Choroid plexus epithelial cell (primary cell): ENCODE measurements around the gene ZNF28.
"Not testable (repeated sequence)": the region's sequence is repeated elsewhere in the genome, so short reads cannot be mapped to it uniquely, and the experiment has no call there.

ENCODE experiments used
- DNase-seq: peaks from one replicate; pipeline ENCODE4 v3.0.0-alpha.2; 2010; ENCODE audit warnings: low read depth
- H3K4me3 ChIP-seq: 2 replicates; pipeline ENCODE4 v1.5.1; 2011; ENCODE audit warnings: low read depth, mild to moderate bottlenecking, control low read depth, low read length, moderate library complexity
- TF ChIP-seq, protein P1 (sequence below): conservative IDR thresholded peaks from 2 replicates; pipeline ENCODE4 v1.5.1; 2011; ENCODE audit warnings: low read depth, mild to moderate bottlenecking, control low read depth, inconsistent platforms, low read length, moderate library complexity

The ZNF28 gene

DNA sequence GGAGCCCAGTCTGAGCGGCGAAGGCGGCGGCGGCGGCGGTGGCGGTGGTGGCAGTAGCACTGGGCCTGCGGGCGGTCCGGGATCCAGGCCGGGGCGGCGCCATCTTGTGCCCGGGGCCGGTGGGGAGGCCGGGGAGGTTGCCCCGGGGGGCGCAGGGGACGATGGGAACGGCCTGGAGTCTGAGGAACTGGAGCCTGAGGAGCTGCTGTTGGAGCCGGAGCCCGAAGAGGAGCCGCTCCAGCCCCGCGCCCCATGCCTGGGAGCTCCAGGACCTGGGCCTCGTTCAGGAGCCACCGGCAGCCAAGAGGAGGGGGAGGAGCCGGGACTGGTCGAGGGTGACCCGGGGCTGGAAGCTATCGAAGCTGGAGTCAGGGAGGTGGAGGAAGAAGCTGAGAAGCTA, 11.6 kb downstream of the ZNF28 start:
- no peak overlapping the region for H3K4me3 ChIP-seq
- no peak for DNase-seq
- TF ChIP-seq, protein P1, sequence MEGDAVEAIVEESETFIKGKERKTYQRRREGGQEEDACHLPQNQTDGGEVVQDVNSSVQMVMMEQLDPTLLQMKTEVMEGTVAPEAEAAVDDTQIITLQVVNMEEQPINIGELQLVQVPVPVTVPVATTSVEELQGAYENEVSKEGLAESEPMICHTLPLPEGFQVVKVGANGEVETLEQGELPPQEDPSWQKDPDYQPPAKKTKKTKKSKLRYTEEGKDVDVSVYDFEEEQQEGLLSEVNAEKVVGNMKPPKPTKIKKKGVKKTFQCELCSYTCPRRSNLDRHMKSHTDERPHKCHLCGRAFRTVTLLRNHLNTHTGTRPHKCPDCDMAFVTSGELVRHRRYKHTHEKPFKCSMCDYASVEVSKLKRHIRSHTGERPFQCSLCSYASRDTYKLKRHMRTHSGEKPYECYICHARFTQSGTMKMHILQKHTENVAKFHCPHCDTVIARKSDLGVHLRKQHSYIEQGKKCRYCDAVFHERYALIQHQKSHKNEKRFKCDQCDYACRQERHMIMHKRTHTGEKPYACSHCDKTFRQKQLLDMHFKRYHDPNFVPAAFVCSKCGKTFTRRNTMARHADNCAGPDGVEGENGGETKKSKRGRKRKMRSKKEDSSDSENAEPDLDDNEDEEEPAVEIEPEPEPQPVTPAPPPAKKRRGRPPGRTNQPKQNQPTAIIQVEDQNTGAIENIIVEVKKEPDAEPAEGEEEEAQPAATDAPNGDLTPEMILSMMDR: no peak

- H3K4me3 ChIP-seq, DNase-seq: not testable (repeated sequence)
These were observed 21.3 kb downstream of the ZNF28 start for GRCh38 chr19:52799950-52800640.

GRCh38 chr19:52789440-52789839, 32.0 kb downstream of the ZNF28 start:
- TF ChIP-seq, protein P1: no peak
- no peak overlapping the region for H3K4me3 ChIP-seq
- no peak for DNase-seq

DNA sequence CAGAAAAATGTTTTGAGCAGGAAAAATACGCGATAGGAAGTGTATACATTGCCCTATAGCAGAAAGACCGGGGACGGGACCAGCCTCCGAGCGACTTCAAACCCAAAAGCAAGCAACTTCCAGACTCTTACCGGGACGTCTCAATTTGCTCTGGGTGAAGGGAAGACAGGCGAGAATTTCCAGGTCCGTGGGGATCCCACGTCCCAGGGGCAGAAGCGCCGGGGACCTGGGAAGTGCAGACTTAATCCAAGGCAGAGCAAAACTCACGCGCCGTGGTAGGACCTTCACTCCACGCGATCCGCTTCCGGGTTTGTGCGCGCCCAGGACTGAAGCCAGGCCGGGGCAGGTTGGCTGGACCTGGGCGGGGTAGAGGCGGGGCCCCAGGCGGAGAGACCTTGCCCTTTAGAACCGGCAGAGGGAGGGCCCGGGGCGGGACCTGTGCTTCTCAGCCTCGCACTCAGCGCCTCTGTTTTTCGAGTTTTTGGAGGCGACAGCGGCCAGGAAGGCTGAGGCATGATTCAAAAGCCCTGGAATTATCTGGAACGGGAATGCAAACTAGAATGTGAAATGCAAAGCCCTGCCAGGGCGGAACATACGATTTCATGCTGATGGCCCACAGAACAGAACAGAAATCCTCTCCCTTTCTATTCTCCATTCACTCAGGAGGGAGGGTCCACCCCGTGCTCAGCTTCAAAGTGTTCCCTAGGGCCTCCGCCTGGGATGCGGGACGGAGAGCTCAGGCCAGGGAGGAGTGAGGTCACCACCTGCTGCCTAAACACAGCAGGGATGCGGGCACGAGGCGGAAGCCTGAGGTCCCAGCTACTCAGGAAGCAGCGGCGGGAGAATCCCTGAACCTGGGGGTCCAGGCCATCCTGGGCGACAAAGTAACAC, 34.7 kb downstream of the ZNF28 start, which contains the start of gene ZNF600:
Gene ZNF600 (minus strand): TSS at position 328 of the 891 bp plus-strand sequence. CDS start 7,903 bp downstream, outside the sequence.
- H3K4me3 ChIP-seq: peak within 1 kb of the TSS; percentile 73
- TF ChIP-seq, protein P1: peak; percentile 24

DNA sequence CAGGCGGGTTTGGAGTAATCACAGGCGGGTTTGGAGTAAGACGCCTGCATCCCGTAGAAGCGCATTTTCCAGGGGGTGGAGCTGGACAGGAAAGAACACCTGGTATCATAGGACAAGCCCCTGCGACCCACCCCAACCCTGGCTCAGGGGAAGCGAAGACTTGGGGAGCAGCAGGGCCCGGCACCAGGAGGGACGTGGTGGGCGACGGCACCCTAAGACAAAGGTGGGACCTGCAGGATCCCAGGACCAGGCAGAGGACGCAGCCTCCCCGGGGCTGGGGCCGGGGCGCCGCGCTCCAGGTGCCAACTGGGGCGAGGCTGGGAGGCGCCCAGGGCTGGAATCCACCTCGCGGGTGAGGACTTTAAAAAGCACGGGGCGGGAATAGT, 35.4 kb downstream of the ZNF28 start:
- peak overlapping the region; percentile 73 for H3K4me3 ChIP-seq
- TF ChIP-seq, protein P1: no peak
- no peak for DNase-seq

More for the DNA sequence above, 34.7 kb downstream of the ZNF28 start, which contains the start of gene ZNF600:
- peak; percentile 62 for DNase-seq

GRCh38 chr19:52785506-52785905, 35.9 kb downstream of the ZNF28 start:
- TF ChIP-seq, protein P1: no peak
- DNase-seq: no peak
- H3K4me3 ChIP-seq: no peak overlapping the region

DNA sequence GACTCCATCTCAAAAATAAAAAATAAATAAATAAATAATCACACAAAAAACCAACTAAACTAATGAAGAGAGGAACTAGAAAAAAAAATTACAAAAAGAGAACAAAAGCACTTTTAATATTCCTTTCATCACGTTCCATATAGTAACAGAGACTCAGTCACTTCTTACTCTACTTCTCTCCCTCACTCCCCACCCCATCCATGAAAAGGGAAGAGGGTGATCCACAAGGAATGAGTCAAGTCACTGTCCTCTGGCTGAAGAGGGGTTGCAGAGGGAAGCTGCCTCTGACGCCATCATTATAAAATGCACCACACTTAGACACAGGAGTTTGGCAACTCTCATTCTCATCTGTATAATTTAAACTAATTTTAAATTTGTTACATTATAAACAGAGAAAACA, 38.6 kb downstream of the ZNF28 start:
- not testable (repeated sequence) for H3K4me3 ChIP-seq, DNase-seq
